Ascending aorta (tissue), 2 donors: ENCODE results near the gene TGFBR3. TPM values are rescaled to one million over a fixed set of nuclear protein-coding genes. Genes with fewer than 3 reads are reported as not detected.

Source experiments
- DNase-seq, 2 donors: peaks; one replicate each; pipeline ENCODE4 v3.0.0-alpha.2; 2019; ENCODE audit warnings: low spot score in 2 of 2
- H3K27ac ChIP-seq, 2 donors: fragments of 200-600 bp; sonication (generic); one replicate each; pipeline ENCODE4 v1.5.1; 2016 to 2017; ENCODE audit warnings: mild to moderate bottlenecking in 1 of 2
- H3K27me3 ChIP-seq: fragments of 200-600 bp; sonication (generic); one replicate; pipeline ENCODE4 v1.5.1; 2017
- H3K36me3 ChIP-seq, 2 donors: fragments of 200-600 bp; sonication (generic); one replicate each; pipeline ENCODE4 v1.5.1; 2016
- H3K4me1 ChIP-seq, 2 donors: fragments of 200-600 bp; sonication (generic); one replicate each; pipeline ENCODE4 v1.5.1; 2016 to 2017; ENCODE audit warnings: mild to moderate bottlenecking in 1 of 2
- H3K4me3 ChIP-seq, 2 donors: fragments of 200-600 bp; sonication (generic); one replicate each; pipeline ENCODE4 v1.5.1; 2016 to 2017; ENCODE audit warnings: mild to moderate bottlenecking in 1 of 2
- H3K9me3 ChIP-seq, 2 donors: fragments of 200-600 bp; sonication (generic); one replicate each; pipeline ENCODE4 v1.5.1; 2016
- intact Hi-C: fragments of 100-400 bp; cut with DNase I; formaldehyde crosslinking; loops from one replicate; pipeline ENCODE4 v1.15.1; 2023
- total RNA-seq: library from RNA; depleted of rRNA; stranded (reverse); fragments of >200 nt; gene quantifications from one replicate; pipeline ENCODE4 v1.1.0, GENCODE V29; 2016
- TF ChIP-seq, protein P1 (sequence below), 3 experiments: fragments of 200-600 bp in 2 of 3; fragments of 450-650 bp in 1 of 3; sonication (generic) in 2 of 3; IDR thresholded peaks; one replicate each; pipeline ENCODE4 v1.5.1; 2016 to 2019; ENCODE audit warnings: antibody characterized with exemption in 3 of 3, mild to moderate bottlenecking in 1 of 3, moderate library complexity in 1 of 3

TGFBR3 gene
- total RNA-seq, 1 donor from 2014 or later, result 127 TPM

DNA sequence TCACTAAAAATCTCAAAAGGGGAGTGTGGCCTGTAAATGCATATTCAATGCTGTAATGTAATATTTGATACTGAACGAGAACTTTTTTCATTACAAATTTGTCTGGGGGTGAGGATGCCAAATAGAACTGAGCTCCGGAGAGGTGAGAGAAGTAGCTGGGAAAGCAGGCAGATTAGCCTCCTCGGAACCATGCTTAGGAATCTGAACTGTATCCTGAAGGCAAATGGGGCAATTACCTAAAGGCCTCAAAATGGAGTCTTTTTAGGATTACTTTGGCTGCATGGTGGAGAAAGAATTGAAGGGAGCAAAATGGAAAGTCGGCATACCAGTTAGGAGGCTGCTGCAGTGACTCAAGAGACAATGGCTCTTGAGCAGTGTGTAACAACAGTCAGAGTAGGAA lies 206.5 kb downstream of the TGFBR3 start:
- Histone ChIP-seq H3K27me3 (no peaks in the 10 kb centered on the region), H3K4me3 (no peak overlapping the region), H3K4me1 (no peaks in the 10 kb centered on the region), H3K27ac (no peak overlapping the region), H3K36me3 (peaks cover 9 to 15% of the 10 kb centered on the region in 2 donors), H3K9me3 (no peaks in the 10 kb centered on the region)
- DNase-seq, result no peak
- intact Hi-C loops, result no loop called here
- TF ChIP-seq, protein P1, sequence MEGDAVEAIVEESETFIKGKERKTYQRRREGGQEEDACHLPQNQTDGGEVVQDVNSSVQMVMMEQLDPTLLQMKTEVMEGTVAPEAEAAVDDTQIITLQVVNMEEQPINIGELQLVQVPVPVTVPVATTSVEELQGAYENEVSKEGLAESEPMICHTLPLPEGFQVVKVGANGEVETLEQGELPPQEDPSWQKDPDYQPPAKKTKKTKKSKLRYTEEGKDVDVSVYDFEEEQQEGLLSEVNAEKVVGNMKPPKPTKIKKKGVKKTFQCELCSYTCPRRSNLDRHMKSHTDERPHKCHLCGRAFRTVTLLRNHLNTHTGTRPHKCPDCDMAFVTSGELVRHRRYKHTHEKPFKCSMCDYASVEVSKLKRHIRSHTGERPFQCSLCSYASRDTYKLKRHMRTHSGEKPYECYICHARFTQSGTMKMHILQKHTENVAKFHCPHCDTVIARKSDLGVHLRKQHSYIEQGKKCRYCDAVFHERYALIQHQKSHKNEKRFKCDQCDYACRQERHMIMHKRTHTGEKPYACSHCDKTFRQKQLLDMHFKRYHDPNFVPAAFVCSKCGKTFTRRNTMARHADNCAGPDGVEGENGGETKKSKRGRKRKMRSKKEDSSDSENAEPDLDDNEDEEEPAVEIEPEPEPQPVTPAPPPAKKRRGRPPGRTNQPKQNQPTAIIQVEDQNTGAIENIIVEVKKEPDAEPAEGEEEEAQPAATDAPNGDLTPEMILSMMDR (IDR thresholded peaks at IDR 0.05), result no peak

DNA sequence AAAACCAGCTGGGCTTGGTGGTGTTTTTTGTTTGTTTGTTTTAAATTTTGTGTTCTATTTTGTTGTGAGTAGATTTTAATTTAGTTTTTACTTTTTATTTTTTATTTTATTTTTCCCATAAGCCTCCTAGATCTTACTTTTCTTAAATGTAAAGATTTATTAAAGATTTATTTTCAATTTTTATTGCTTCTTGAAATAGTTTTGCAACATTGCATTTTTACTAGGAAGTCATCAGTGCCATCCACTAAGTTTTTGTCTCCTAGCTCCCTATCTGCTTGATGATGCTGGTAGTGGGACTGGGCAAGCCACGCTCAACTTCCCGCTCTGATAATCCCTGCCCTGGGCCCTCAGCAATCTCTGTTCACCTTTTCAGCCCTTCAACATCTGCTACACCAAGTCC lies 209.9 kb downstream of the TGFBR3 start:
- no peak for DNase-seq
- Histone ChIP-seq H3K4me3 (no peak overlapping the region), H3K4me1 (no peaks in the 10 kb centered on the region), H3K36me3 (no peaks in the 10 kb centered on the region), H3K27me3 (no peaks in the 10 kb centered on the region), H3K27ac (no peak overlapping the region), H3K9me3 (no peaks in the 10 kb centered on the region)
- intact Hi-C loops, result no loop called here
- TF ChIP-seq, protein P1 (IDR thresholded peaks at IDR 0.05), result no peak

DNA sequence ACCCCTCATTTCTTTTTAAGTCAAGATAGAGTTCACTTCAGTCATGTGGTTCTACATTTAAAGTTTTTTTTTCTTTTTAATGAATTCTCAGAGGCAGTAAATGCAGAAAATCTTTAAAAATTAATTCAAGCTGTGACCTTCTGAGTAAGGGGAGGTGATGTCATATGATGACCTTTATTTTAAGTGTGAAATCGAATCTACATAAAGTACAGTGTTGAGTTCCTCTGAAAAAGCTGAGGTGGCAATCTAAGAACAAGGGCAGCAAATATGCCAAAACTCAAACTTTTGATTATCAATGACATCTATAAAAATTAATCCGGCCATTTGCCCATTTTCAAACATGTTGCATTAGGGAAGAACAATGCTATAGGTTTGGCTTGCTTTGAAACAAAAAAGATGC lies 211.8 kb downstream of the TGFBR3 start:
- Histone ChIP-seq H3K27ac (no peak overlapping the region), H3K4me1 (no peaks in the 10 kb centered on the region), H3K9me3 (no peaks in the 10 kb centered on the region), H3K27me3 (no peaks in the 10 kb centered on the region), H3K36me3 (no peaks in the 10 kb centered on the region), H3K4me3 (no peak overlapping the region)
- intact Hi-C loops, result no loop called here
- TF ChIP-seq, protein P1 (IDR thresholded peaks at IDR 0.05), result no peak
- DNase-seq, result no peak

DNA sequence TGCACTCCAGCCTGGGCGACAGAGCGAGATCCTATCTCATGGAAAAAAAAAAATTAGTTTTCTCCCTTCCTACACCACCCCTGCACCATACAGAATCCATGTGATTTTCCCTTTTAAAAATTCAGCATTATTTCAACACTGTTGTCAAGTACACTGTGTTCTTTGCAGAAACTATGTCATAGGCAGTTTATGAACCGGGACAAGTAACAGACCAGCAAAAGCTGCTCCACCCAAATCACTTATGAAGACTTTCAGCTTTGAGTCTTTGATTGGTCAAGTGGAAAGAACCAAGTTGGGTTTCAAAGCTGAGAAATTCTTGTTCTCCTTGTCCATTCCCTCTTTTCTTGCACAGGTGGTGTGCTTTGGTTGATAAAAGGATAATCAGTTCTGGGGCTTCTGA lies 212.3 kb downstream of the TGFBR3 start:
- Histone ChIP-seq H3K4me3 (no peak overlapping the region), H3K36me3 (no peaks in the 10 kb centered on the region), H3K27ac (no peak overlapping the region), H3K27me3 (no peaks in the 10 kb centered on the region), H3K9me3 (no peaks in the 10 kb centered on the region), H3K4me1 (no peaks in the 10 kb centered on the region)
- TF ChIP-seq, protein P1 (IDR thresholded peaks at IDR 0.05), result no peak
- no peak for DNase-seq
- intact Hi-C loops, result no loop called here

DNA sequence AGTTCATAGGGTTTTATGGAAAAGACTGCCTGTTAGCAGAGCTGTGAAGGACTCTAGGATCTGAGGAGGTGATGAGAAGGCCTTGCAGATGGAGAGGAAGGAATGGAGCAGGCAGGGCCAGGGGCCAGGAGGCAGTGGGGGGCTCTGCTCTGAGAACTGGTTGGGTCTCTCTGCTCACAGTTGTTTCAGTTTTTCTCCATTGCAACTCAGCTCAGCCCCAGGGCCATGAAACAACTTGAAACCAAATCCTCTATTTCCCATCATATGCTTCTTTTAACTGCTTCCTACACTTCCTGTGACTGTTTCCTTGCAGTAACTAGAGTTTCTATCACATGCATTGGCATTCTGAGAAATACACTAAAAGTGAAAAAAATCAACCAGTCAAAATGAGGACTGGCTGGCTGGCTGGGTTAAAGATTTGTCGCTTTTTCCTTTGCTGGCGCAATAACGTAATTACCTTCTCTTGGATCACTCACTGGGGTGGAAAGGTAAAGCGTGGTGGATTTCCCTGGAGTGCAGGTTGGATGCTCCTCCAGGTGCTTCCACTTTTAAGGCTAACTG lies 213.3 kb downstream of the TGFBR3 start:
- Histone ChIP-seq H3K27ac (no peak overlapping the region), H3K9me3 (no peaks in the 10 kb centered on the region), H3K27me3 (no peaks in the 10 kb centered on the region), H3K4me1 (no peaks in the 10 kb centered on the region), H3K4me3 (no peak overlapping the region), H3K36me3 (no peaks in the 10 kb centered on the region)
- intact Hi-C loops, result no loop called here
- DNase-seq, result no peak
- TF ChIP-seq, protein P1 (IDR thresholded peaks at IDR 0.05), result no peak

DNA sequence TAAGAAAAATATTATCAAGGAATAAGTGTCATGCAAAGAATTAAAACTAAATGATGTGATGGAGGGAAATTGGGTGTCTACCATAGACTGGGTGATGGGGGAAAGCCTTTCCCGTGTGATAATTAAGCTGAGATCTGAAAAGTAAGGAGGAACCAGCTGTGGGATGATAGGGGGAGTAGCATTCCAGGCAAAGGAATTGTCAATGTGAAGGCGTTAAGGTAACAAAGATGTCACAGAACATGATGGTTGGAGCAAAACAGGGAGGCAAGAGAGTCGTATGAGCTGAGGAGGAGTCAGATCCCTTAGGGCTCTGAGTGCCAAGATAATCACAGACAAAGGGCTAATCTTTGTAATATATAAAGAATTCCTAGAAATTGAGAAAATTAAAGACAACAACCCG lies 215.2 kb downstream of the TGFBR3 start:
- Histone ChIP-seq H3K36me3 (no peaks in the 10 kb centered on the region), H3K4me3 (no peak overlapping the region), H3K27me3 (no peaks in the 10 kb centered on the region), H3K27ac (no peak overlapping the region), H3K9me3 (no peaks in the 10 kb centered on the region), H3K4me1 (no peaks in the 10 kb centered on the region)
- DNase-seq, result no peak
- intact Hi-C loops, result no loop called here
- TF ChIP-seq, protein P1 (IDR thresholded peaks at IDR 0.05), result no peak
